ENCODE data around the gene SLC15A3. TPM values are rescaled to one million over a fixed set of nuclear protein-coding genes. Genes with fewer than 3 reads are reported as not detected.

The SLC15A3 gene
- total RNA-seq, 1 donor from 2014 or later = 6.0 TPM

GRCh38 chr11:60946601-60947264 lies 5.2 kb downstream of the SLC15A3 start:
- no peak for DNase-seq (ENCODE audit: low read depth in 2 of 2)

GRCh38 chr11:60945295-60945667 lies 6.7 kb downstream of the SLC15A3 start:
- no peak for DNase-seq (ENCODE audit: low read depth in 2 of 2)

GRCh38 chr11:60944490-60945294 lies 7.3 kb downstream of the SLC15A3 start:
- DNase-seq (ENCODE audit: low read depth in 2 of 2) = no peak

GRCh38 chr11:60942970-60943565 lies 8.9 kb downstream of the SLC15A3 start:
- DNase-seq (ENCODE audit: low read depth in 2 of 2) = no peak

GRCh38 chr11:60942219-60942618 lies 9.8 kb downstream of the SLC15A3 start:
- no peak for DNase-seq (ENCODE audit: low read depth in 2 of 2)

- DNase-seq (ENCODE audit: low read depth in 2 of 2) = no peak
These were observed 10.4 kb downstream of the SLC15A3 start for GRCh38 chr11:60941371-60942119.

- no peak for DNase-seq (ENCODE audit: low read depth in 2 of 2)
These were observed 12.1 kb downstream of the SLC15A3 start for GRCh38 chr11:60939855-60940254.

GRCh38 chr11:60939301-60939700 lies 12.7 kb downstream of the SLC15A3 start:
- DNase-seq (ENCODE audit: low read depth in 2 of 2) = no peak

GRCh38 chr11:60938500-60938899 lies 13.5 kb downstream of the SLC15A3 start:
- DNase-seq (ENCODE audit: low read depth in 2 of 2) = no peak

- no peak for DNase-seq (ENCODE audit: low read depth in 2 of 2)
These were observed 14.2 kb downstream of the SLC15A3 start for GRCh38 chr11:60937811-60938210.

GRCh38 chr11:60937144-60937527 lies 14.8 kb downstream of the SLC15A3 start:
- DNase-seq (ENCODE audit: low read depth in 2 of 2) = peak; percentile 75 to 95

GRCh38 chr11:60936467-60937143 lies 15.4 kb downstream of the SLC15A3 start:
- no peak for DNase-seq (ENCODE audit: low read depth in 2 of 2)

GRCh38 chr11:60935676-60936442 lies 16.1 kb downstream of the SLC15A3 start:
- no peak for DNase-seq (ENCODE audit: low read depth in 2 of 2)

- no peak for DNase-seq (ENCODE audit: low read depth in 2 of 2)
These were observed 17.0 kb downstream of the SLC15A3 start for GRCh38 chr11:60934790-60935605.

GRCh38 chr11:60934124-60934789 lies 17.7 kb downstream of the SLC15A3 start:
- no peak for DNase-seq (ENCODE audit: low read depth in 2 of 2)

GRCh38 chr11:60933416-60934123 lies 18.4 kb downstream of the SLC15A3 start:
- DNase-seq (ENCODE audit: low read depth in 2 of 2) = no peak

GRCh38 chr11:60932605-60933356 lies 19.2 kb downstream of the SLC15A3 start:
- no peak for DNase-seq (ENCODE audit: low read depth in 2 of 2)

- DNase-seq (ENCODE audit: low read depth in 2 of 2) = no peak
These were observed 20.1 kb downstream of the SLC15A3 start for GRCh38 chr11:60931917-60932316.
